ENCODE results near the gene PPP3R1.

GRCh38 chr2:68248361-68248760 is 4.0 kb downstream of the PPP3R1 start:
- TF ChIP-seq, protein P1, sequence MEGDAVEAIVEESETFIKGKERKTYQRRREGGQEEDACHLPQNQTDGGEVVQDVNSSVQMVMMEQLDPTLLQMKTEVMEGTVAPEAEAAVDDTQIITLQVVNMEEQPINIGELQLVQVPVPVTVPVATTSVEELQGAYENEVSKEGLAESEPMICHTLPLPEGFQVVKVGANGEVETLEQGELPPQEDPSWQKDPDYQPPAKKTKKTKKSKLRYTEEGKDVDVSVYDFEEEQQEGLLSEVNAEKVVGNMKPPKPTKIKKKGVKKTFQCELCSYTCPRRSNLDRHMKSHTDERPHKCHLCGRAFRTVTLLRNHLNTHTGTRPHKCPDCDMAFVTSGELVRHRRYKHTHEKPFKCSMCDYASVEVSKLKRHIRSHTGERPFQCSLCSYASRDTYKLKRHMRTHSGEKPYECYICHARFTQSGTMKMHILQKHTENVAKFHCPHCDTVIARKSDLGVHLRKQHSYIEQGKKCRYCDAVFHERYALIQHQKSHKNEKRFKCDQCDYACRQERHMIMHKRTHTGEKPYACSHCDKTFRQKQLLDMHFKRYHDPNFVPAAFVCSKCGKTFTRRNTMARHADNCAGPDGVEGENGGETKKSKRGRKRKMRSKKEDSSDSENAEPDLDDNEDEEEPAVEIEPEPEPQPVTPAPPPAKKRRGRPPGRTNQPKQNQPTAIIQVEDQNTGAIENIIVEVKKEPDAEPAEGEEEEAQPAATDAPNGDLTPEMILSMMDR (IDR thresholded peaks at IDR 0.05; ENCODE audit: insufficient read depth, low read length, poor library complexity, severe bottlenecking) = no peak
- no peak for TF ChIP-seq EZH2phosphoT487 (conservative IDR thresholded peaks at IDR 0.05; ENCODE audit: low read length)

Data from SU-DHL-6 (cell line).